Tibial nerve (tissue), 4 donors: ENCODE data around the gene COX14. TPM values are rescaled to one million over a fixed set of nuclear protein-coding genes. Genes with fewer than 3 reads are reported as not detected.

Experiments used
- DNase-seq, 2 donors: peaks; one replicate each; pipeline ENCODE4 v3.0.0-alpha.2; 2019; ENCODE audit warnings: low spot score in 2 of 2
- H3K27ac ChIP-seq, 4 donors: fragments of 200-600 bp; sonication (generic) in 3 of 4; one replicate each; pipeline ENCODE4 v1.5.1; 2017 to 2019; ENCODE audit warnings: mild to moderate bottlenecking in 1 of 4
- H3K27me3 ChIP-seq, 2 donors: fragments of 200-600 bp; sonication (generic) in 1 of 2; one replicate each; pipeline versions ENCODE4 v1.5.1 to v1.6.0; 2017 to 2019
- H3K36me3 ChIP-seq, 3 donors: fragments of 200-600 bp; sonication (generic); one replicate each; pipeline ENCODE4 v1.5.1; 2018 to 2019
- H3K4me1 ChIP-seq, 4 donors: fragments of 200-600 bp; sonication (generic) in 3 of 4; one replicate each; pipeline ENCODE4 v1.5.1; 2017 to 2019
- H3K4me3 ChIP-seq, 4 donors: fragments of 200-600 bp; sonication (generic) in 3 of 4; one replicate each; pipeline ENCODE4 v1.5.1; 2017 to 2019; ENCODE audit warnings: mild to moderate bottlenecking in 1 of 4, moderate library complexity in 1 of 4
- H3K9me3 ChIP-seq, 4 donors: fragments of 200-600 bp; sonication (generic) in 3 of 4; one replicate each; pipeline ENCODE4 v1.5.1; 2017 to 2019
- EP300 ChIP-seq, 2 donors: sonication (generic); formaldehyde crosslinking; IDR thresholded peaks; one replicate each; pipeline ENCODE4 v1.6.1; 2017; ENCODE audit warnings: antibody characterized with exemption in 2 of 2, mild to moderate bottlenecking in 1 of 2
- POLR2A ChIP-seq, 2 donors: fragments of 450-650 bp; IDR thresholded peaks; one replicate each; pipeline ENCODE4 v1.6.1; 2017; ENCODE audit warnings: antibody characterized with exemption in 2 of 2, mild to moderate bottlenecking in 2 of 2, moderate library complexity in 2 of 2
- WGBS, 2 donors: methylation state at CpG; one replicate each; pipeline ENCODE4 v1.1.5; 2018; 5-methylcytosine and 5-hydroxymethylcytosine counted together
- total RNA-seq, 4 donors: library from RNA; depleted of rRNA; stranded (reverse); fragments of >200 nt; gene quantifications; one replicate each; pipeline ENCODE4 v1.1.0, GENCODE V29; 2016
- TF ChIP-seq, protein P1 (sequence below), 5 experiments: fragments of 200-600 bp in 3 of 5; fragments of 450-650 bp in 2 of 5; sonication (generic) in 3 of 5; IDR thresholded peaks; one replicate each; pipeline ENCODE4 v1.5.1; 2016 to 2019; ENCODE audit warnings: antibody characterized with exemption in 5 of 5, mild to moderate bottlenecking in 3 of 5, moderate library complexity in 2 of 5

Gene COX14
- total RNA-seq, 4 donors from 2014 or later: 35.8 to 91.5 (median 55.2) TPM

DNA sequence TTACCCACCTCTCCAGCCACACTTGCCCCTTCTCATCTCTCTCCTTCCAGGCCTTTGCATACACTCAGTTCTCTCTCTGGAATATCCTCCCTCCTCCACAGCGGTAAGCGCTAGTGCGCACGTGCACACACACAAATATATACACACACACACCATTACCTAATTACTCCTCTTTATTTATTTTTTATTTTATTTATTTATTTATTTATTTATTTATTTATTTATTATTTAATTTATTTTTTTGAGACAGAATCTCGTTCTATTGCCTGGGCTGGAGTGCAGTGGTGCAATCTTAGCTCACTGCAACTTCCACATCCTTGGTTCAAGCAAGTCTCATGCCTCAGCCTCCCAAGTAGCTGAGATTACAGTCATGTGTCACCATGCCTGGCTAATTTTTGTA is 43.0 kb upstream of the COX14 start:
- no peak for DNase-seq
- TF ChIP-seq, protein P1, sequence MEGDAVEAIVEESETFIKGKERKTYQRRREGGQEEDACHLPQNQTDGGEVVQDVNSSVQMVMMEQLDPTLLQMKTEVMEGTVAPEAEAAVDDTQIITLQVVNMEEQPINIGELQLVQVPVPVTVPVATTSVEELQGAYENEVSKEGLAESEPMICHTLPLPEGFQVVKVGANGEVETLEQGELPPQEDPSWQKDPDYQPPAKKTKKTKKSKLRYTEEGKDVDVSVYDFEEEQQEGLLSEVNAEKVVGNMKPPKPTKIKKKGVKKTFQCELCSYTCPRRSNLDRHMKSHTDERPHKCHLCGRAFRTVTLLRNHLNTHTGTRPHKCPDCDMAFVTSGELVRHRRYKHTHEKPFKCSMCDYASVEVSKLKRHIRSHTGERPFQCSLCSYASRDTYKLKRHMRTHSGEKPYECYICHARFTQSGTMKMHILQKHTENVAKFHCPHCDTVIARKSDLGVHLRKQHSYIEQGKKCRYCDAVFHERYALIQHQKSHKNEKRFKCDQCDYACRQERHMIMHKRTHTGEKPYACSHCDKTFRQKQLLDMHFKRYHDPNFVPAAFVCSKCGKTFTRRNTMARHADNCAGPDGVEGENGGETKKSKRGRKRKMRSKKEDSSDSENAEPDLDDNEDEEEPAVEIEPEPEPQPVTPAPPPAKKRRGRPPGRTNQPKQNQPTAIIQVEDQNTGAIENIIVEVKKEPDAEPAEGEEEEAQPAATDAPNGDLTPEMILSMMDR (IDR thresholded peaks at IDR 0.05): no peak
- TF ChIP-seq POLR2A (IDR thresholded peaks at IDR 0.05) (no peak), EP300 (IDR thresholded peaks at IDR 0.05) (no peak)
- 94 to 97% methylated on average over 5 of the region's 5 CpGs for WGBS, 2 donors
- no peak overlapping the region for H3K4me3 ChIP-seq
- H3K9me3 ChIP-seq: no peaks in the 10 kb centered on the region
- H3K36me3 ChIP-seq: no peaks in the 10 kb centered on the region
- no peaks in the 10 kb centered on the region for H3K27me3 ChIP-seq
- peaks cover 0 to 10% (median 0%) of the 10 kb centered on the region in 4 donors for H3K4me1 ChIP-seq
- no peak overlapping the region for H3K27ac ChIP-seq

DNA sequence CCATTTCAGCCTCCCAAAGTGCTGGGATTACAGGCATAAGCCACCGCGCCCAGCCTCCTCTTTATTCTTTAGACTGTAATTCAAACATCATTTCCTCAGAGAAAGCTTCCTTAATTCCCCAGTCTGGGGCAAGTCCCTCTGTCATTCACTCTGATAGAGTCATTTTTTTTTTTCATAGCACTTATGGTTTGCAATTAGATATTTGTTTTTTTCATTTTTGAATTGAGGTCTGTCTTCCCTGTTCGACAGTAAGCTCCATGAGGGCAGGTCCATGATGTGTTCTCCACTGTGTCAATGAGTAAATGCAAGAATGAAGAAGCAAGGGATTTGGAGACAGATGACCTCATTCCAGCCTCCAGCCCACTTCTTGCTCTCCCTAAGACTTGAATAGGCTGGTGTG is 42.5 kb upstream of the COX14 start:
- no peak for DNase-seq

DNA sequence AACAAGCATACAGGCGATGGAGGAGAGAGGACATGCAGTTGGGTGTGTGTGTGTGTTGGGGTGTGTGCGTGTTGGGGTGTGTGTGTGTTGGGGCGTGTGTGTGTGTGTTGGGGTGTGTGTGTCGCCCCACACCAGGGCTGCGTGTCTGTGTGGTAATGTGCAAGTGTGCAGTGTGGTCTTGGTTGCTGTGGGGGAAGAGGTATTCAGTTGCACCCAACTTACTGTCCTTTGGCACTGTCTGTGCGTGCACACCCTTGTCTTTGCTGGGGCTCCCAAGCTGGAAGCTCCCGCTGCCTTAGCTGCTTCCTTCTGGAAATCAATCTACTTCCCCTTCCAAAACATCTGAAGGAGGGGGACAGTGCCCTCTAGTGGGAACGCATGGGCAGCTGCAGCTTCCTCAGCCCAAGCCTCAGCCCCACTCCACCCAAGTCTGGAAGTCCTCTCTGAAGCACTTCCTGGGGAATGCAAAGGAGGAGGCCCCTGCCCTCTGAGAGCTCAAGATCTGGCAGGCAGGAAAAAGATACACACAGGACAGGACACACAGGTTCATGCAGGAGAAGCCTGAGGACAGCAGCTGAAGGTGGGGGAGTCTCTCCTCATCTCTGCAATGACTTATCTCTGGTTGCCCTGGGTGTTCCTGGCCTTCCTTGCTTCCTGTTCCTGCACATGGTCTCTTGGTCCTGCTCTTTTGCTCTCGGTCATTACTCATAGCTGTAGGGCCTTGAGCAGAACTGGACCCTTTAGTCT is 41.5 kb upstream of the COX14 start:
- no peaks in the 10 kb centered on the region for H3K9me3 ChIP-seq
- 41 to 43% methylated on average over 9 of the region's 9 CpGs for WGBS, 2 donors
- H3K27me3 ChIP-seq: no peaks in the 10 kb centered on the region
- H3K36me3 ChIP-seq: no peaks in the 10 kb centered on the region
- TF ChIP-seq POLR2A (IDR thresholded peaks at IDR 0.05) (no peak), EP300 (IDR thresholded peaks at IDR 0.05) (peak in 1 of 2 donors; percentile 23)
- TF ChIP-seq, protein P1 (IDR thresholded peaks at IDR 0.05): peak; percentile 87 to 92 (median 90)
- no peak overlapping the region for H3K4me3 ChIP-seq
- H3K27ac ChIP-seq: no peak overlapping the region
- DNase-seq: peak; percentile 67 to 78
- peaks cover 0 to 13% (median 0%) of the 10 kb centered on the region in 4 donors for H3K4me1 ChIP-seq

More for the DNA sequence above, 42.5 kb upstream of the COX14 start:
- H3K27me3 ChIP-seq: no peaks in the 10 kb centered on the region
- peaks cover 0 to 10% (median 0%) of the 10 kb centered on the region in 4 donors for H3K4me1 ChIP-seq
- no peak overlapping the region for H3K27ac ChIP-seq
- 98 to 99% methylated on average over 3 of the region's 3 CpGs for WGBS, 2 donors
- no peak overlapping the region for H3K4me3 ChIP-seq
- no peaks in the 10 kb centered on the region for H3K36me3 ChIP-seq
- TF ChIP-seq POLR2A (IDR thresholded peaks at IDR 0.05) (no peak), EP300 (IDR thresholded peaks at IDR 0.05) (no peak)
- TF ChIP-seq, protein P1 (IDR thresholded peaks at IDR 0.05): no peak
- no peaks in the 10 kb centered on the region for H3K9me3 ChIP-seq

DNA sequence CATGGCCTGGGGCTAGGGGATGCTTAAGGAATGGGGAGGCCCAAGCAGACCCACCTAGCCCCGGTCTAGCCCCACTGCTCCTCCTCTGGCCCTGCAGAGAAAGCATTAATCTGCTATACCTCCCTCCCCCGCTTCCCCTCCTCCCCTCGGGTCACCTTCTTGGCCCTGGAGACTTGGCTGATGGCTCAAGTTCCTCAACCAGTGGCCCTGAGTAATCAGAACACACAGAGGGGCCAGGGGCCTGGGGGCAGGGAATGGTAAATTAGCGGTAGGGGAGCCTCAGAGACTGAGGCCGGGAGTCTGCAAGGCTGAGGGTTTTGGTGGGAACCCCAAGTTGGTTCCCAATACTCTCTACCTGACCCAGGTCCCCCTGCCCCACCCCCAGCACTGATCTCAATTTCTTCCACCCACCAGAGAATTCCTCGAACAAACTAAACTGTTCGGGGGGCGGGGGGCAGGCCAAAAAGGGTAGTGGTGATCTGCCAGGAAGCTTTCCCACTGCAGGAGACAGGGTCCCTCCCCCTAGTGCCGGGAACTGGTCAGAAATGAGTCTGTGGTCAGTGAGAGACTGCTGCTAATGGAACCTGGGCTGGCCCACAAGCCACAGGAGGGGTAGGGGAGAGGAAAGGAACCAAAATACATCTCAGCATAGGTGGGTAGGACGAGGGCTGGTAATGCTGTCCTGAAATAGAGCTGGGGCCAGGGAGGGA is 39.7 kb upstream of the COX14 start:
- H3K4me1 ChIP-seq: peaks cover 0 to 13% (median 0%) of the 10 kb centered on the region in 4 donors
- H3K4me3 ChIP-seq: no peak overlapping the region
- TF ChIP-seq, protein P1 (IDR thresholded peaks at IDR 0.05): no peak
- TF ChIP-seq EP300 (IDR thresholded peaks at IDR 0.05) (no peak), POLR2A (IDR thresholded peaks at IDR 0.05) (no peak)
- 55 to 62% methylated on average over 10 of the region's 10 CpGs for WGBS, 2 donors
- no peak overlapping the region for H3K27ac ChIP-seq
- H3K36me3 ChIP-seq: no peaks in the 10 kb centered on the region
- DNase-seq: no peak
- H3K9me3 ChIP-seq: no peaks in the 10 kb centered on the region
- H3K27me3 ChIP-seq: no peaks in the 10 kb centered on the region

DNA sequence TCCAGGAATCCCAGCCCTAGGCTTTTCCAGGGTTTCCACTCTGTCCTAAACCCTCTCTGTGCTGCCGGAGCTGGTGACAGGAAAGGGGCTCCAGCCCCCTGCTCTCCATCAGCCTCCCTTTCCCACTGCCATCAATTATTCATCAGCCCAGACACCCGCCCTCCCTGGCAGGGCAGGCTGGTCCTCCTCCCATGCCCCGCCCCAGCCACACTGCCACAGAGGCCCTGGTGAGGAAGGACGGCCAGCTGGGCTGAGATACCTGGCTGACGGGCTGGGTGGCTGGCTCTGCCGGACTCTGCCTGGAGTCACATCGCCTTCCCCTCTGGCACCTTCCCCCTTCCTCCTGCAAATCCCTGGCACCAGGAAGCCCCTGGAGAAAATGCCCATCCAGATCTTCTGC is 38.8 kb upstream of the COX14 start:
- Histone ChIP-seq H3K27me3 (no peaks in the 10 kb centered on the region), H3K4me3 (no peak overlapping the region), H3K36me3 (no peaks in the 10 kb centered on the region), H3K4me1 (peaks cover 0 to 13% (median 0%) of the 10 kb centered on the region in 4 donors), H3K27ac (no peak overlapping the region), H3K9me3 (no peaks in the 10 kb centered on the region)
- DNase-seq: no peak
- no peak for TF ChIP-seq POLR2A (IDR thresholded peaks at IDR 0.05)
- no peak for TF ChIP-seq EP300 (IDR thresholded peaks at IDR 0.05)
- TF ChIP-seq, protein P1 (IDR thresholded peaks at IDR 0.05): no peak
- WGBS, 2 donors: 82 to 90% methylated on average over 6 to 7 of the region's 7 CpGs
